Measurements from ENCODE around the gene KLHL22. TPM values are rescaled to one million over a fixed set of nuclear protein-coding genes. Genes with fewer than 3 reads are reported as not detected.
A peak's percentile ranks its signal among the peaks of the same experiment; 100 is the strongest.
"Not testable (repeated sequence)": the region's sequence is repeated elsewhere in the genome, so short reads cannot be mapped to it uniquely, and the experiment has no call there.

The KLHL22 gene
- total RNA-seq, 4 donors from 2014 or later = 14.0 to 23.8 (median 20.2) TPM

GRCh38 chr22:20511578-20512229 lies 16.1 kb upstream of the KLHL22 start:
- DNase-seq (ENCODE audit: low spot score in 2 of 2) = no peak

GRCh38 chr22:20510811-20511577 lies 15.4 kb upstream of the KLHL22 start:
- no peak overlapping the region for H3K4me3 ChIP-seq (ENCODE audit: low read depth, poor library complexity, severe bottlenecking)
- intact Hi-C loops (cut with DNase I; ENCODE audit: low total_unique reads) = no loop called here
- no peak for DNase-seq (ENCODE audit: low spot score in 2 of 2)
- TF ChIP-seq POLR2A (IDR thresholded peaks at IDR 0.05) = no peak
- no peak for TF ChIP-seq CTCF (IDR thresholded peaks at IDR 0.05)
- 60% methylated on average over 10 of the region's 10 CpGs for WGBS, 2 donors

More at GRCh38 chr22:20511578-20512229, 16.1 kb upstream of the KLHL22 start:
- intact Hi-C loops (cut with DNase I; ENCODE audit: low total_unique reads) = no loop called here
- H3K4me3 ChIP-seq (ENCODE audit: low read depth, poor library complexity, severe bottlenecking) = no peak overlapping the region
- no peak for TF ChIP-seq POLR2A (IDR thresholded peaks at IDR 0.05)
- no peak for TF ChIP-seq CTCF (IDR thresholded peaks at IDR 0.05)
- 77 to 82% methylated on average over 4 of the region's 4 CpGs for WGBS, 2 donors

GRCh38 chr22:20509344-20510047 lies 13.9 kb upstream of the KLHL22 start:
- TF ChIP-seq CTCF (IDR thresholded peaks at IDR 0.05) (no peak), POLR2A (IDR thresholded peaks at IDR 0.05) (no peak)
- DNase-seq (ENCODE audit: low spot score in 2 of 2) = peak; percentile 86 to 94
- intact Hi-C loops (cut with DNase I; ENCODE audit: low total_unique reads) = no loop called here
- H3K4me3 ChIP-seq (ENCODE audit: low read depth, poor library complexity, severe bottlenecking) = no peak overlapping the region
- 12 to 16% methylated on average over 7 of the region's 7 CpGs for WGBS, 2 donors

- 18 to 28% methylated on average over 10 of the region's 10 CpGs for WGBS, 2 donors
- intact Hi-C loops (cut with DNase I; ENCODE audit: low total_unique reads) = no loop called here
- TF ChIP-seq POLR2A (IDR thresholded peaks at IDR 0.05) (no peak), CTCF (IDR thresholded peaks at IDR 0.05) (no peak)
- H3K4me3 ChIP-seq (ENCODE audit: low read depth, poor library complexity, severe bottlenecking) = no peak overlapping the region
- no peak for DNase-seq (ENCODE audit: low spot score in 2 of 2)
These were observed 13.2 kb upstream of the KLHL22 start for GRCh38 chr22:20508815-20509271.

GRCh38 chr22:20508067-20508755 lies 12.6 kb upstream of the KLHL22 start:
- peak overlapping the region; percentile 80 for H3K4me3 ChIP-seq (ENCODE audit: low read depth, poor library complexity, severe bottlenecking)
- DNase-seq (ENCODE audit: low spot score in 2 of 2); intact Hi-C loops (cut with DNase I; ENCODE audit: low total_unique reads): not testable (repeated sequence)
- WGBS, 2 donors = 1 to 3% methylated on average over 21 of the region's 21 CpGs
